ENCODE measurements around the gene KIF21B. TPM values are rescaled to one million over a fixed set of nuclear protein-coding genes. Genes with fewer than 3 reads are reported as not detected.

KIF21B gene
- total and polyA plus RNA-seq, 9 of the 15 experiments (the other 6 are each of a cell fraction or from before 2014, with no cell fraction given), result 0.46 to 13.4 (median 5.9) TPM

DNA sequence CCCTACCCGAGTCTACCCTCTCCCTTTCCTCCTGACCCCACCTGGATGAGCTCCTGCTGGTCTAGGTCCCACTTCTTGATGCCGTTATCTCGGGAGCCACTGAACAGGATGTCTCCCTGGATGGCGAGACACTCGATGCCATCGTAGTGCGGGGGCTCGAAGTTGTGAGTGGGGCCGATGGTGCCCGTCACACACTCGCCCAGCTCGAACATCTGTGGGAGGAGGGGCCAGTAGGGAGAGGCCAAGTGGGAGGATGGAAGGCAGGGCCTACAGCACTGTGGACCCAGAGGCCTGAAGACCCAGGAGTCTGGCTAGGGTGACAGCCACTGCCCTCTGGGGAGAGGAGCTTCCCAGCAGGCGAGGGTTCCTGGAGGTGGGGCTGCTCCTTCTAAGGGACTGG, 48.1 kb downstream of the KIF21B start (continued):
- TF ChIP-seq, protein P1, sequence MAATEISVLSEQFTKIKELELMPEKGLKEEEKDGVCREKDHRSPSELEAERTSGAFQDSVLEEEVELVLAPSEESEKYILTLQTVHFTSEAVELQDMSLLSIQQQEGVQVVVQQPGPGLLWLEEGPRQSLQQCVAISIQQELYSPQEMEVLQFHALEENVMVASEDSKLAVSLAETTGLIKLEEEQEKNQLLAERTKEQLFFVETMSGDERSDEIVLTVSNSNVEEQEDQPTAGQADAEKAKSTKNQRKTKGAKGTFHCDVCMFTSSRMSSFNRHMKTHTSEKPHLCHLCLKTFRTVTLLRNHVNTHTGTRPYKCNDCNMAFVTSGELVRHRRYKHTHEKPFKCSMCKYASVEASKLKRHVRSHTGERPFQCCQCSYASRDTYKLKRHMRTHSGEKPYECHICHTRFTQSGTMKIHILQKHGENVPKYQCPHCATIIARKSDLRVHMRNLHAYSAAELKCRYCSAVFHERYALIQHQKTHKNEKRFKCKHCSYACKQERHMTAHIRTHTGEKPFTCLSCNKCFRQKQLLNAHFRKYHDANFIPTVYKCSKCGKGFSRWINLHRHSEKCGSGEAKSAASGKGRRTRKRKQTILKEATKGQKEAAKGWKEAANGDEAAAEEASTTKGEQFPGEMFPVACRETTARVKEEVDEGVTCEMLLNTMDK (IDR thresholded peaks at IDR 0.05; ENCODE audit: borderline replicate concordance, insufficient read depth, low read depth, low read length, poor library complexity, severe bottlenecking), result no peak

DNA sequence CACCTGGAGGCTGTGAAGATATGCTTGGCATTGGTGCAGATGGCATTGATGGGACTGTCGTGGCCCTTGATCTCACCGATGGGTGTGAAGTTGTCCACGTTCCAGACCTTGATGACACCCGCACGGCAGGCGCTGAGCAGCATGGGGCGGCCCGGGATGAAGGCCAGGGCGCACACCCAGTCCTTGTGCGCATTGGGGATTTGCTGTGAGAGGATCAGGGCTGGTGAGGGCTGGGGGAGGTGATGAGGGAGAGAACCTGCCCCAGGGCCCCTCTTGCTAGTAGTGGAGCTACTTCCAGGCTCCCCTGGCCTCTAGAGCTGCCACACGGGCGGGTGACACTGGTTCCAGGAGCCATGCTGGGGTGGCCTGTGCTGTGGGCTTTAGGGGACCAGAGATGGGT, 48.8 kb downstream of the KIF21B start:
- BruUV-seq (replicated peaks), result no TSS peak
- intact Hi-C loops (cut with micrococcal nuclease), result loop anchor here (10.0 kb wide), 1 partner anchor 250 kb away; no protein-coding TSS in a partner anchor
- WGBS (ENCODE audit: insufficient coverage, low coverage, missing lambda C conversion rate), result 74% methylated on average over 12 of the region's 12 CpGs
- Histone ChIP-seq H3K79me2 (ENCODE audit: control insufficient read depth, insufficient read depth, low read length) (no peaks in the 10 kb centered on the region), H3K4me1 (replicated peaks in 1 of 2; ENCODE audit: control insufficient read depth in 2 of 2, insufficient read depth in 2 of 2, low read length in 2 of 2) (peaks cover 0 to 23% of the 10 kb centered on the region in 2 experiments; a peak in 1 of 5 replicates), H3K9me3 (replicated peaks; ENCODE audit: control insufficient read depth, insufficient read depth, low read depth, low read length) (no peaks in the 10 kb centered on the region), H4K20me1 (replicated peaks; ENCODE audit: control insufficient read depth, insufficient read depth, low read length) (peaks cover 19% of the 10 kb centered on the region), H2AFZ (ENCODE audit: low read depth, low read length) (no peak overlapping the region), H3K4me3 (no peak overlapping the region), H3K36me3 (ENCODE audit: control insufficient read depth, insufficient read depth, low read length) (no peaks in the 10 kb centered on the region; the same call in 2 of the 3 replicates), H3K4me2 (ENCODE audit: insufficient read depth, low read length) (no peak overlapping the region), H3K27me3 (ENCODE audit: control insufficient read depth in 2 of 2, insufficient read depth in 2 of 2, low read length in 2 of 2) (peaks cover 0 to 6% of the 10 kb centered on the region in 2 experiments; a peak in 2 of 5 replicates), H3K27ac (ENCODE audit: extremely low read depth, low read depth, low read length) (no peak overlapping the region), H3K9ac (ENCODE audit: insufficient read depth in 1 of 2, low read depth in 2 of 2, low read length in 2 of 2) (peak overlapping the region in 1 of 2 experiments; percentile 29; a peak in 2 of 4 replicates), H3K9me1 (ENCODE audit: control insufficient read depth, insufficient read depth, low read length) (no peaks in the 10 kb centered on the region)
- in situ Hi-C loops (cut with MboI), result loop anchor here (5.0 kb wide), 1 partner anchor 68 kb away; no protein-coding TSS in a partner anchor
- POLR2A ChIA-PET, result interaction anchor here (1.0 to 2.0 kb wide), 4 partner anchors 11 to 61 kb away, joined by 3 to 6 read pairs (median 4); no protein-coding TSS in a partner anchor
- FAIRE-seq (no peak), DNase-seq (ENCODE audit: extremely low read depth in 1 of 4, low spot score in 3 of 4) (no peak), ATAC-seq (no peak)
- CTCF ChIA-PET (ENCODE audit: low intra/inter-chr PET ratio), result interaction anchor here (1.7 to 5.1 kb wide), 2 partner anchors 68 kb away, joined by 8 to 76 read pairs; no protein-coding TSS in a partner anchor
- TF ChIP-seq, protein P2, sequence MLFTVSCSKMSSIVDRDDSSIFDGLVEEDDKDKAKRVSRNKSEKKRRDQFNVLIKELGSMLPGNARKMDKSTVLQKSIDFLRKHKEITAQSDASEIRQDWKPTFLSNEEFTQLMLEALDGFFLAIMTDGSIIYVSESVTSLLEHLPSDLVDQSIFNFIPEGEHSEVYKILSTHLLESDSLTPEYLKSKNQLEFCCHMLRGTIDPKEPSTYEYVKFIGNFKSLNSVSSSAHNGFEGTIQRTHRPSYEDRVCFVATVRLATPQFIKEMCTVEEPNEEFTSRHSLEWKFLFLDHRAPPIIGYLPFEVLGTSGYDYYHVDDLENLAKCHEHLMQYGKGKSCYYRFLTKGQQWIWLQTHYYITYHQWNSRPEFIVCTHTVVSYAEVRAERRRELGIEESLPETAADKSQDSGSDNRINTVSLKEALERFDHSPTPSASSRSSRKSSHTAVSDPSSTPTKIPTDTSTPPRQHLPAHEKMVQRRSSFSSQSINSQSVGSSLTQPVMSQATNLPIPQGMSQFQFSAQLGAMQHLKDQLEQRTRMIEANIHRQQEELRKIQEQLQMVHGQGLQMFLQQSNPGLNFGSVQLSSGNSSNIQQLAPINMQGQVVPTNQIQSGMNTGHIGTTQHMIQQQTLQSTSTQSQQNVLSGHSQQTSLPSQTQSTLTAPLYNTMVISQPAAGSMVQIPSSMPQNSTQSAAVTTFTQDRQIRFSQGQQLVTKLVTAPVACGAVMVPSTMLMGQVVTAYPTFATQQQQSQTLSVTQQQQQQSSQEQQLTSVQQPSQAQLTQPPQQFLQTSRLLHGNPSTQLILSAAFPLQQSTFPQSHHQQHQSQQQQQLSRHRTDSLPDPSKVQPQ (CRISPR knock-in tag; IDR thresholded peaks at IDR 0.05; ENCODE audit: borderline replicate concordance), result no peak
- TF ChIP-seq ZNF77 (CRISPR knock-in tag; IDR thresholded peaks at IDR 0.05) (no peak), CEBPG (CRISPR knock-in tag; IDR thresholded peaks at IDR 0.05) (no peak), CEBPG (tag; conservative IDR thresholded peaks at IDR 0.05 in 1 of 2, IDR thresholded peaks at IDR 0.05 in 1 of 2) (no peak), MCM7 (IDR thresholded peaks at IDR 0.05) (no peak), ZNF561 (CRISPR knock-in tag; conservative IDR thresholded peaks at IDR 0.05) (no peak)
